ACC112 (cell line): ENCODE results near the gene STEAP2.

Source experiments
- H2AFZ ChIP-seq: fragments of 200-600 bp; sonication (generic); one replicate; pipeline ENCODE4 v1.6.0; 2017; ENCODE audit warnings: antibody characterized with exemption, low read length; ENCODE audit not compliant: unreplicated experiment
- H3K27ac ChIP-seq: fragments of 200-600 bp; sonication (generic); 2 replicates; pipeline ENCODE4 v1.5.1; 2014; ENCODE audit warnings: low read depth, mild to moderate bottlenecking, antibody characterized with exemption, low read length, moderate library complexity
- H3K27me3 ChIP-seq: fragments of 200-600 bp; sonication (generic); 2 replicates; pipeline ENCODE4 v1.6.1; 2014; ENCODE audit warnings: mild to moderate bottlenecking, antibody characterized with exemption, low read length, moderate library complexity, mixed read lengths; ENCODE audit not compliant: insufficient read depth
- H3K36me3 ChIP-seq: fragments of 200-600 bp; sonication (generic); 2 replicates; pipeline ENCODE4 v1.6.1; 2016; ENCODE audit warnings: mild to moderate bottlenecking, antibody characterized with exemption, low read length, moderate library complexity, mixed read lengths; ENCODE audit not compliant: insufficient read depth
- H3K4me1 ChIP-seq: fragments of 200-600 bp; sonication (generic); one replicate; pipeline ENCODE4 v1.6.1; 2016; ENCODE audit warnings: low read length, mixed read lengths; ENCODE audit not compliant: insufficient read depth, unreplicated experiment, control insufficient read depth
- H3K4me3 ChIP-seq: fragments of 200-600 bp; sonication (generic); 2 replicates; pipeline ENCODE4 v1.5.1; 2014; ENCODE audit warnings: mild to moderate bottlenecking, low read depth, low read length
- H3K79me2 ChIP-seq: fragments of 200-600 bp; sonication (generic); one replicate; pipeline ENCODE4 v1.6.0; 2016; ENCODE audit warnings: low read length; ENCODE audit not compliant: control insufficient read depth, unreplicated experiment, insufficient read depth

Gene STEAP2

DNA sequence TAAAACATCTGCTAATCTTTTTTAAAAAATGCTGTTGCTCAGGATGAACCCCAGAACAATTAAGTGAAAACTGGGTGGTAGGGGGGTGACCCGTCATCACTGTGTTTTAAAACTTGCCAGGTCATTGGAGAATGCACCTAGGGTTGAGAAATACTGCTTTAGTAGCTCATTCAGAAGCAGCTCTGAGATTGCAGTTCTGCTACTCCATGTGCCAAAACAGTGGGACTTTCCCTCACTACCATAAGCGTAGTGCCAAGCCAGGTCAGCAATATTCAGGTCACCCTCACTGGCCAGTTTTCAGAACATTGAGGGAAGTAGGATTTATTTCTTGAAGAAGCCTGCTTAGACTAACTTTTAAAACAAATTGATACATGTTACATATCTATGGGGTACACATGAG, 5.2 kb downstream of the STEAP2 start:
- Histone ChIP-seq H2AFZ (no peak overlapping the region), H3K4me3 (no peak overlapping the region), H3K79me2 (peaks cover 48% of the 10 kb centered on the region), H3K27me3 (no peaks in the 10 kb centered on the region), H3K4me1 (peaks cover 22% of the 10 kb centered on the region), H3K27ac (peak overlapping the region; percentile 49; the same call in 1 of the 2 replicates), H3K36me3 (0 out of 2 replicates have a peak, but pooled peaks cover 5% of the 10 kb centered on the region)

DNA sequence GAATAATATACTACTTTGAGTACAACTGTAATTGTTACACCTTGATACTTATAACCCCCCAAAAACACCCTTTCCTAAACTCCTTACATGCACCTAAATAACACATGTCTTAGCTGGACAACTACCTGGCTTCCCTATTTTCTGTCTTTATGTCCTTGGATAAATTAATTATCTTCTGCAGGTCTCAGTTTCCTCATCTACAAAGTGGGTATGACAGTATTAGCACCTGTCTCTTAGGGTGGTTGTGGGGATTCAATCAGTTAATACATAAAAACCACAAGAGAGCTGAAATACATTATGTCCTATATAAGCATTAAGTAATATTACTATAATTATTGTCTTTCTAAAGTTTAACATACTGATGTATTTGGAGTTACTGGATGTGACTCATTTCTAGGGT, 10.8 kb downstream of the STEAP2 start:
- no peak overlapping the region for H3K4me3 ChIP-seq
- H2AFZ ChIP-seq, result no peak overlapping the region
- H3K4me1 ChIP-seq, result peaks cover 11% of the 10 kb centered on the region
- H3K79me2 ChIP-seq, result peaks cover 32% of the 10 kb centered on the region
- no peaks in the 10 kb centered on the region for H3K27me3 ChIP-seq
- no peak overlapping the region for H3K27ac ChIP-seq
- peaks cover 10% of the 10 kb centered on the region; the same call in 1 of the 2 replicates for H3K36me3 ChIP-seq

DNA sequence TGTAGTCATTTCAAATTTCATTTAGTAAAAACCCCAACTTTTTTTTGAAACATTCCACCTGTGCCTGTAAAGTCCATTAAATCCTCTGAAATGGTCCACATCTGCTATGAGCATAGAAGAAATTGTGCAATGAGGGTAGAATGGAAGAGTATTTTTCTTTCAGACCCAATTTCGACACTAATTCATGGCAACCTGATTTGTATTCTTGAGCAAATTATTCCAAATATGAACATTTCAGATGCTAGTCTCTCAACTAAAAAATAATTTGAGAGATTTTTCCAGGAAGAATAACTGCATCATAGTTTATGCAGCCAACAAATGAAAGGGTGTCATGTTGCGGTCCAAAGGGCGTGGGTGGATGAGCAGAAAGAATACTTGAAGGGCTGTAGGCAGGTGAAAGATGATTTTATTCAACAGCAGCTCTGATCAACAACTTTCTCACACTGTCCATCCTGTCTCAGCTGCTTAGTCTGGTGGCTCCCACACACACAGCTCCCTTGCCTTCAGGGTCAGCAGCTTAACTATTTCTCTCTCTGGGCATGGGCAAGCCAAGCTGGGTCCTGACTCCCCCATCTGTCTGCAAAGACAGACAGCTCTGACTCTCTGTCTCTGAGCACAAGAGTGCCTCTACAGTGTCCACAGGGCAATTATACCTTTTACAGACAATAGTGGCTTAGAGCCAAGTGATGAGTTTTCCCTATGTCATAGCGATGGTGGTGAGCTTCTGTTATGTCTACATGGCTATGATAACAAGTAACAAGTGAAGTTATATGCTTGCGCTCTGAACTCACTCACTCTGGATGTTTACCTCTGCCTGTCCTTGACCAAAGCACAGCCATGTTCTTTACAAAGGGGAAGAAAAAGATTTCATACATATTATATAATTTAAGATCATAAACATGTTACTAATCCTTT, 11.5 kb downstream of the STEAP2 start:
- H3K4me3 ChIP-seq, result no peak overlapping the region
- H3K79me2 ChIP-seq, result peaks cover 29% of the 10 kb centered on the region
- H3K27ac ChIP-seq, result no peak overlapping the region

DNA sequence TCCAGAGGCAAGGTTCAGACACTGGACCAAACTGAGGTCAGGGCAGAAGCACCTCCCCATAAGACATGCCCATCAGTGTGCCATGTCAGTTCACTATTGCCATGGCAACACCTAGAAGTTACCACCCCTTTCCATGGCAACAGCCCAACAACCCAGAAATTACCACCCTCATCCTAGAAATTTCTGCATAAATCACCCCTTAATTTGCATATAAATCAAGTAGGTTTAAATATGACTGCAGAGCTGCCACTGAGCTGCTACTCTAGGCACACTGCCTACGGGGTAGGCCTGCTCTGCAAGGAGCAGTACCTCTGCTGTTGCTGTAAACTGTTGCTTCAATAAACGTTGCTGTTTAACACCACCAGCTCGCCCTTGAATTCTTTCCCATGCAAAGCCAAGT, 12.7 kb downstream of the STEAP2 start:
- no peak overlapping the region for H3K4me3 ChIP-seq
- H3K4me1 ChIP-seq, result peaks cover 11% of the 10 kb centered on the region
- no peak overlapping the region for H3K27ac ChIP-seq
- H2AFZ ChIP-seq, result no peak overlapping the region
- peaks cover 24% of the 10 kb centered on the region for H3K79me2 ChIP-seq
- no peaks in the 10 kb centered on the region for H3K27me3 ChIP-seq
- peaks cover 9% of the 10 kb centered on the region for H3K36me3 ChIP-seq

More for the DNA sequence above, 11.5 kb downstream of the STEAP2 start:
- peaks cover 9% of the 10 kb centered on the region; the same call in 1 of the 2 replicates for H3K36me3 ChIP-seq
- no peaks in the 10 kb centered on the region for H3K27me3 ChIP-seq
- peaks cover 11% of the 10 kb centered on the region for H3K4me1 ChIP-seq
- no peak overlapping the region for H2AFZ ChIP-seq

DNA sequence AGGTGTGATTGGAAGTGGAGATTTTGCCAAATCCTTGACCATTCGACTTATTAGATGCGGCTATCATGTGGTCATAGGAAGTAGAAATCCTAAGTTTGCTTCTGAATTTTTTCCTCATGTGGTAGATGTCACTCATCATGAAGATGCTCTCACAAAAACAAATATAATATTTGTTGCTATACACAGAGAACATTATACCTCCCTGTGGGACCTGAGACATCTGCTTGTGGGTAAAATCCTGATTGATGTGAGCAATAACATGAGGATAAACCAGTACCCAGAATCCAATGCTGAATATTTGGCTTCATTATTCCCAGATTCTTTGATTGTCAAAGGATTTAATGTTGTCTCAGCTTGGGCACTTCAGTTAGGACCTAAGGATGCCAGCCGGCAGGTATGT, 13.6 kb downstream of the STEAP2 start:
- H3K4me3 ChIP-seq, result no peak overlapping the region
- no peak overlapping the region for H3K27ac ChIP-seq
- H3K27me3 ChIP-seq, result no peaks in the 10 kb centered on the region
- H2AFZ ChIP-seq, result no peak overlapping the region
- H3K36me3 ChIP-seq, result peaks cover 15% of the 10 kb centered on the region
- H3K4me1 ChIP-seq, result peaks cover 11% of the 10 kb centered on the region
- H3K79me2 ChIP-seq, result peaks cover 16% of the 10 kb centered on the region

DNA sequence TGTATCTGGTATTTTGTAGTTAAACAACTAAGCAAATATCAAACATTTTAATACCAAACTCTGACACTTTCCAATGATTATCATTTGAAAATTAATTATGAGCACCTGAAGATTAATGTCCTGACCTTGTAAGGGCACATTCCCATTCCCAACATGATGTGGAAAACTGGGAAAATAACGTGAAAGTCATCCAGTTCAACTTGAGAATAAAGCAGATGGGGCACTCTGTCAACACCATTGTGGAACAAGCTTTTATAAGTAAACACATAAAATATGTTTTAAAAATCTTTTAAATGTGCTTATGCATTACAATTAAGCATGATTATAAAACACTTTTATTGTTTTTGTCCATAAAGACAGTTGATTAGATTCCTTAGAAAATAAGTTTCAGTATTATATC, 14.1 kb downstream of the STEAP2 start:
- peaks cover 11% of the 10 kb centered on the region for H3K4me1 ChIP-seq
- H3K79me2 ChIP-seq, result peaks cover 12% of the 10 kb centered on the region
- no peak overlapping the region for H2AFZ ChIP-seq
- no peaks in the 10 kb centered on the region for H3K27me3 ChIP-seq
- H3K36me3 ChIP-seq, result peaks cover 15% of the 10 kb centered on the region
- no peak overlapping the region for H3K4me3 ChIP-seq
- no peak overlapping the region for H3K27ac ChIP-seq

DNA sequence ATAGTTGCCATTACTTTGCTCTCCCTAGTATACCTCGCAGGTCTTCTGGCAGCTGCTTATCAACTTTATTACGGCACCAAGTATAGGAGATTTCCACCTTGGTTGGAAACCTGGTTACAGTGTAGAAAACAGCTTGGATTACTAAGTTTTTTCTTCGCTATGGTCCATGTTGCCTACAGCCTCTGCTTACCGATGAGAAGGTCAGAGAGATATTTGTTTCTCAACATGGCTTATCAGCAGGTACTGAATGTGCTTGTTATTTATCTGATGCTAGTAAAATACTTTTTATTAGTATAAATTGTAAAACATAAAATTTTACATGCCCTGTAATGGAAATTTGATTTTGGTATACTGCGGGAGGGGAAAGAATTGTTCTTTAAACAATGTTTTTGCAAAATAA, 15.7 kb downstream of the STEAP2 start:
- no peaks in the 10 kb centered on the region for H3K27me3 ChIP-seq
- H3K4me1 ChIP-seq, result peaks cover 11% of the 10 kb centered on the region
- H3K36me3 ChIP-seq, result peaks cover 17% of the 10 kb centered on the region
- no peak overlapping the region for H3K27ac ChIP-seq
- H3K4me3 ChIP-seq, result no peak overlapping the region
- peaks cover 5% of the 10 kb centered on the region for H3K79me2 ChIP-seq
- no peak overlapping the region for H2AFZ ChIP-seq

DNA sequence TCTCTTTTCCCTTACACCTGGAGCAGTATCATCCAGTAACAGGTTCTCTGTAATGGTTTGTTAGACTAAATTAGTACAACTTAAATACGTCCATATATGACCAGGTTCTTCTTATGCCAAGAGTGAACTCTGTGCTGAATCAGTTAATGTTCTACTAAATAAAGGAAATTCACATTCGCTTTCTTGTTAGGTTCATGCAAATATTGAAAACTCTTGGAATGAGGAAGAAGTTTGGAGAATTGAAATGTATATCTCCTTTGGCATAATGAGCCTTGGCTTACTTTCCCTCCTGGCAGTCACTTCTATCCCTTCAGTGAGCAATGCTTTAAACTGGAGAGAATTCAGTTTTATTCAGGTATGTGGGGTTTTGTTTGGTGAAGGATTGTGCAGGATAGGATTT, 18.1 kb downstream of the STEAP2 start:
- Histone ChIP-seq H3K4me3 (no peak overlapping the region), H3K79me2 (no peaks in the 10 kb centered on the region), H2AFZ (no peak overlapping the region), H3K27ac (no peak overlapping the region), H3K36me3 (peaks cover 19% of the 10 kb centered on the region), H3K4me1 (no peaks in the 10 kb centered on the region), H3K27me3 (no peaks in the 10 kb centered on the region)

DNA sequence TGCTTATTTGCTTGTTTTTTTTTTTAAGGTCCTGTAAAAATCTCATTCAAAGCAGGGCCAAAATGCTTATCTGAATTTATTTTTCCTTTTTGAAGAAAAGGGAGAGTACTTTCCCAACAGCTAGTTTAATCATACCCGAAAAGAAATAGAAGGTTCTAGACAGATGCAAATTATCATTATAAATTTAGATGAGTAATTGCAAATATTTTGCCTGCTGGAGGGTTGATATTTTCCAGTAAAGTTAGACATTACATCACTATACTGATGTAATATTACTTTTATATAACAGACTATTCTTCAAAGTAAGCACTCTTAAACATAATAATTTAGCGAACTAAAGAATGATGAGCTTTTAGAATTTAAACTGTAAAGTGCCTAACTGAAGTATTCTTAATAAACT, 19.3 kb downstream of the STEAP2 start:
- no peaks in the 10 kb centered on the region for H3K79me2 ChIP-seq
- no peak overlapping the region for H2AFZ ChIP-seq
- no peak overlapping the region for H3K27ac ChIP-seq
- peaks cover 19% of the 10 kb centered on the region for H3K36me3 ChIP-seq
- no peak overlapping the region for H3K4me3 ChIP-seq
- H3K4me1 ChIP-seq, result no peaks in the 10 kb centered on the region
- no peaks in the 10 kb centered on the region for H3K27me3 ChIP-seq

DNA sequence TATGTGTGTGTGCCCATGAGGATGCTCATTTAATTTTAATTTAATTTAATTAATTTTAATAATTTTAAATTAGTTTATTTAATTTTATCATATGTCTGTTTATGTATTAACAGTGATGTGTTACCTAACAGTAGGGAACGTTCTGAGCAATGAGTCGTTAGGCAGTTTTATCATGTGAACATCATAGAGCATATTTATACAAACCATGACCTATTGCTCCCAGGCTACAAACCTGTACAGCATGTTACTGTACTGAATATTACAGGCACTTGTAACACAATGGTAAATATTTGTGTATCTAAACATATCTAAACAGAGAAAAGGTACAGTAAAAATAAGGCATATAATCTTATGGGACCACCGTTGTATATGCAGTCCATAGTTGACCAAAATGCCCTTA, 19.8 kb downstream of the STEAP2 start:
- no peak overlapping the region for H3K4me3 ChIP-seq
- H3K27ac ChIP-seq, result no peak overlapping the region
- no peaks in the 10 kb centered on the region for H3K27me3 ChIP-seq
- no peak overlapping the region for H2AFZ ChIP-seq
- H3K79me2 ChIP-seq, result no peaks in the 10 kb centered on the region
- peaks cover 19% of the 10 kb centered on the region for H3K36me3 ChIP-seq
- no peaks in the 10 kb centered on the region for H3K4me1 ChIP-seq

DNA sequence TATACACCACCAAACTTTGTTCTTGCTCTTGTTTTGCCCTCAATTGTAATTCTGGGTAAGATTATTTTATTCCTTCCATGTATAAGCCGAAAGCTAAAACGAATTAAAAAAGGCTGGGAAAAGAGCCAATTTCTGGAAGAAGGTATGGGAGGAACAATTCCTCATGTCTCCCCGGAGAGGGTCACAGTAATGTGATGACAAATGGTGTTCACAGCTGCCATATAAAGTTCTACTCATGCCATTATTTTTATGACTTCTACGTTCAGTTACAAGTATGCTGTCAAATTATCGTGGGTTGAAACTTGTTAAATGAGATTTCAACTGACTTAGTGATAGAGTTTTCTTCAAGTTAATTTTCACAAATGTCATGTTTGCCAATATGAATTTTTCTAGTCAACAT, 20.9 kb downstream of the STEAP2 start:
- Histone ChIP-seq H3K4me1 (no peaks in the 10 kb centered on the region), H3K4me3 (no peak overlapping the region), H2AFZ (no peak overlapping the region), H3K79me2 (no peaks in the 10 kb centered on the region), H3K27me3 (no peaks in the 10 kb centered on the region), H3K27ac (no peak overlapping the region), H3K36me3 (peaks cover 10% of the 10 kb centered on the region)
